T-helper 2 cell treated with Interferon-gamma antibody and Interleukin-4, amounts not matched to agents 100 ng/mL and 5 ng/mL, for 36 hours (primary cell): ENCODE results near the gene ZFYVE28. TPM values are rescaled to one million over a fixed set of nuclear protein-coding genes. Genes with fewer than 3 reads are reported as not detected.

Experiments used
- intact Hi-C: fragments of 100-400 bp; cut with micrococcal nuclease; formaldehyde crosslinking; loops from one replicate; pipeline ENCODE4 v1.15.1; 2023
- total RNA-seq: library from RNA; stranded (reverse); gene quantifications from 2 replicates; pipeline ENCODE4 v1.2.3, GENCODE V29; 2022

ZFYVE28 gene
- total RNA-seq, 1 donor from 2014 or later, result 17.3 TPM

GRCh38 chr4:2306773-2307410 lies 111.6 kb downstream of the ZFYVE28 start:
- intact Hi-C loops, result no loop called here

GRCh38 chr4:2305766-2306501 lies 112.5 kb downstream of the ZFYVE28 start:
- intact Hi-C loops, result no loop called here

GRCh38 chr4:2304877-2305561 lies 113.4 kb downstream of the ZFYVE28 start:
- intact Hi-C loops, result no loop called here

- intact Hi-C loops, result no loop called here
Measured at GRCh38 chr4:2304321-2304876, 114.0 kb downstream of the ZFYVE28 start.

- intact Hi-C loops, result no loop called here
Measured at GRCh38 chr4:2303686-2304320, 114.6 kb downstream of the ZFYVE28 start.

- intact Hi-C loops, result no loop called here
Measured at GRCh38 chr4:2303121-2303685, 115.2 kb downstream of the ZFYVE28 start.

GRCh38 chr4:2302387-2303119 lies 115.9 kb downstream of the ZFYVE28 start:
- intact Hi-C loops, result no loop called here

GRCh38 chr4:2301806-2302205 lies 116.6 kb downstream of the ZFYVE28 start:
- intact Hi-C loops, result no loop called here

- intact Hi-C loops, result no loop called here
Measured at GRCh38 chr4:2301225-2301642, 117.2 kb downstream of the ZFYVE28 start.

GRCh38 chr4:2300431-2301224 lies 117.8 kb downstream of the ZFYVE28 start:
- intact Hi-C loops, result no loop called here

GRCh38 chr4:2299794-2300193 lies 118.7 kb downstream of the ZFYVE28 start:
- intact Hi-C loops, result no loop called here

GRCh38 chr4:2298532-2298991 lies 119.9 kb downstream of the ZFYVE28 start:
- intact Hi-C loops, result no loop called here

- intact Hi-C loops, result no loop called here
Measured at GRCh38 chr4:2297606-2298531, 120.6 kb downstream of the ZFYVE28 start.

GRCh38 chr4:2296631-2297601 lies 121.5 kb downstream of the ZFYVE28 start:
- intact Hi-C loops, result no loop called here

- intact Hi-C loops, result no loop called here
Measured at GRCh38 chr4:2295900-2296442, 122.5 kb downstream of the ZFYVE28 start.

GRCh38 chr4:2295500-2295899 lies 122.9 kb downstream of the ZFYVE28 start:
- intact Hi-C loops, result no loop called here

- intact Hi-C loops, result no loop called here
Measured at GRCh38 chr4:2292646-2293108, 125.8 kb downstream of the ZFYVE28 start.
